GM18526 (cell line): ENCODE measurements around the gene PRR9.

ENCODE experiments used
- POLR2A ChIP-seq: IDR thresholded peaks from 3 replicates; pipeline ENCODE4 v1.6.1; 2011; ENCODE audit not compliant: insufficient read length; ENCODE audit errors: extremely low read depth

The PRR9 gene

DNA sequence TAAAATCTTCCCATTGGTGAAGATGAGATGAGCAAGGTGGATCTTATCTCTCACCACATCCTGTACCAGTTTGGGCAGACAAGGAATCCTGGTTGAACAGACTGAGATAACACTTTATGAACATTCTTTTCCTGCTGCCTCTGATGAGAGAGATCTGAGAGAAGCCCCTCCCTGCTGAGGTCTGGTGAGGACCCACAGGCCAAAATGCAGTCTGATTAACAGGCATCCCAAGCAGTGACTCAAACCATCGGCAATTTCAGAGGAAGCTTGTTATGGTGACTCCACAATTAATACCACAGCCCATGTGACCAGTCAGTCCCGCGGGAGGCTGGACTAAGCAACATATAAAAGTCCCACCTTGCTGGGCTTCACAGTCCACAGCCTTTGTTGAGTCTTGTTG, at the start of gene PRR9:
PRR9 (plus strand) TSS at position 373 of the 400 bp plus-strand sequence. CDS start 561 bp downstream, outside the sequence.
- no peak for TF ChIP-seq POLR2A

DNA sequence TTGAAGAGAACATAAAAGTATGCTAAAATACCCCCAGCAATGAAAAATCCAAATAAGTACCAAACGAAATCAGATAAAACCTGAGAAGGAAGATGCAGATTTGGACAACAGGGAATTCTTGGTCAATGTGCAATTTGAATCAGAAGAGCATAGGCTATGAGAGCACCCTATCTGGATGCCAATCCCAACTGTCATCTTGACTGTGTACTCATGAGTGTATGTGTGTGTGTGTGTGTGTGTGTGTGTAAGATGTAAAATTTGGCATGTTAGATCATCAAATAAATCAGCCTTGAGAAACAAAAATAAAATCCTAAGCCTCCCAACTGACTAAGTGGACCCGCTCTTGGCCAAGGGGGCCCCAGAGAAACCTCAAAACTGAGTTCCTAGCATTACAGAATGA, 48.7 kb upstream of the PRR9 start:
- TF ChIP-seq POLR2A: no peak

DNA sequence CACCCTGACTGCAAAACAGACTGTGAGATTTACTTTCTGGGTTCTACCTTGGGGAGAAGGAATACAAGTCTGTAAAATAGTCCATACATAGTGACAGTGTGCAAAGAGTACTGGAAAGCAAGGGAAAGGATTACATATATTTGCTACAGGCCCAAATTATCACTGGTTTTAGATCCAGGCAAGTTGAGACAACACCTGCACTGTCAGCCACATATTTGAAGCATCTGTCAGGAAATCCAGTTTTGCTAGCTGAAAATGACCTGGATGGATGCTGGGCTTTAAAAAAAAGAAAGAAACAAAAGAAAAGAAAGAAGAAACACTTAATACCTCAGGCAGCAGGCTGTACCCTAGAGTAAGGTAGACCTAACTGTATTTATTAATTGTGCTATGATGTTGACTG, 42.8 kb upstream of the PRR9 start:
- no peak for TF ChIP-seq POLR2A

GRCh38 chr1:153178922-153179321, 38.5 kb upstream of the PRR9 start:
- no peak for TF ChIP-seq POLR2A

DNA sequence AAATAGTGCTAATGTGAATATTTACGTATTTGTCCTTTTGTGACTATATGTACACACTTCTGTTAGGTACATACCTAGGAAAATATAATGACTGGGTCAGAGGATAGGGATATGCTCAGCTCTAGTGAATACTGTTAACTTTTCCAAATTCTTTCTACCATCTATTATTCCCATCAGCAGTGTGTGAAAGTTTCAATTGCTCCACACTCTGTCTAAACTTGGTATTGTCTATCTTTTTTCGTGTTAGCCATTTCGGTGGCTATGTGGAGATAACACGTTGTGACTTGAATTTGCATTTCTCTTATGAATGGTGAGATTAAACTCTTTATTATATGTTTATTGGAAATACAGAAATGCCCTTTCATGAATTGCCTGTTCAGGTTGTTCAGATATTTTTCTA, 36.8 kb upstream of the PRR9 start:
- TF ChIP-seq POLR2A: no peak

DNA sequence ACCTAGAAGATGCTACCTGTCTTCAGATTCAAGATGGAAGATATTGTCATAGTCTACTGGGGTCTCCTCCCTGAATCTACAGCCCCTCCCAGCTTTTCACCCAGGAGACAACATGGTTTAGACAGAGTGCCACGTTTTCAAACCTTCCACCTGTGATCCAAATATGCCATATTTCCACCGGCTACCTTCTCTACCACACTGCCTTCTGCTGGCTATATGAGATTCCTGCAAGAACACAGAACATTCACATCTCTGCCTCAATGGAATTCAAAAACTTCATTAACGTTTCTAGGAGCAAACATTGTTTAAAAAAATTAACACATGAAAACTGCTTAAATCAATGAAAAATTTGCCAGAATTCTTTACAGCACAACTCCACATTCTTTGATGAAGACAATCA, 27.0 kb upstream of the PRR9 start:
- TF ChIP-seq POLR2A: no peak

- TF ChIP-seq POLR2A: no peak
These were observed 24.7 kb upstream of the PRR9 start for GRCh38 chr1:153192697-153193096.

- TF ChIP-seq POLR2A: no peak
These were observed 22.9 kb upstream of the PRR9 start for GRCh38 chr1:153194331-153195050.

- no peak for TF ChIP-seq POLR2A
These were observed 22.2 kb upstream of the PRR9 start for GRCh38 chr1:153195216-153195615.

GRCh38 chr1:153202006-153202405, 15.4 kb upstream of the PRR9 start:
- TF ChIP-seq POLR2A: no peak

DNA sequence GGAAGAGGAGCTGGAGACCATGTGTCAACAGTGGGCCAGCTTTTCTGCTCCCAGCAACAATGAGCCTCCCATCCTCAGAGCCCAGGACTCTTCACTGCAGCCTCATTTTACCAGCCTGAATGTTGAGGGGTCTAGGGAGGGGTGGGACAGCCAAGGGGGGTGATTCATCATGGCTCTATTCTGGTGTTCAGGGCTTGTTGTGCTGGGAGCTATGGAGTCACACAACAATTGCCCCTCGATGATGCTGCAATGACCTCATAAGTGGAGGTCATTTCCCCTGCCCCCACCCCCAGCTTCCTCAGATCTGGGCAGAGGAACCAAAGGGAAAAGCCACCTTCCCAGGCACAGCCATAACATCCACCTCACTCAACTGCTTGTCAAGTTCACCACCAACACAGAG, 14.3 kb upstream of the PRR9 start, which contains the start of gene LELP1:
LELP1 (plus strand) TSS at position 301 of the 400 bp plus-strand sequence. CDS start 1,278 bp downstream, outside the sequence.
- TF ChIP-seq POLR2A: no peak

DNA sequence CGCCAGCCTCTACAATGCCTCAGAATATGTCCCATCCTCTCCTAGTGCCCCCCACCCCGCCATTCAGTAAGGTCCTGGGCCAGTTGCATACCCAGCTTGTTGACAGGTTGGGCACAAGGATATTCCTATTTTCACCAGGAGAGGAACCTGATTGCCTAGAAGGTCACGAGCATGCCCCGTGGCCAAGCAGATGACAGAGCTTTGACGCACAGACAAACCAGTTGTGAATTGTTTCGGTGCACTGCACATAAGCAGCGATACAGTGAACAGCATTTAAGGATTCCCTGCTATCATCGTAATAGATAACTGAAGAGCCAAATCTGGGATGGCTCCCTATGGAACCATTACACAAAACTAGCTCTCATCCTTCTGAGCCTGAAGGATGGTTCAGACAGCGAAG, 10.8 kb upstream of the PRR9 start:
- no peak for TF ChIP-seq POLR2A

DNA sequence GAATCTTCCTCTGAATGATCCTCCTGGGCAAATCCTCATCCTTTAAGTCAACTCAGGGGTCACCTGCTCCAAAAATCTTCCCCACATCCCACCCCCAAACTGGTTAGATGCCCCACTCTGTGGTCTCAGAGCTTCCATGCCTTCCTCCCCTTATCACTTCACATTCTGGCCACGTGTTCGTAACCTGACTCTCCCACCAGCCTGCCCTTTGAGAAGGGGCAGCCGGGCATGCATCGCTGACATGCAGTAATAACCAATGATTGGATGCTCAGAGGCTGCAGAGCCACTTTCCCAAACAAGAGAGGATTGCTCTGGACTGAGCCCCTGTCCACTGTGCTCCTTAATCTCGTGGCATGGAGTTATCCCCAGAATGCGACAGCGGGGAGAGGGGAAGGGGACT, 7.2 kb upstream of the PRR9 start:
- no peak for TF ChIP-seq POLR2A

- no peak for TF ChIP-seq POLR2A
These were observed 5.2 kb upstream of the PRR9 start for GRCh38 chr1:153212201-153212600.

- TF ChIP-seq POLR2A: no peak
These were observed 3.9 kb upstream of the PRR9 start for GRCh38 chr1:153213519-153213918.

DNA sequence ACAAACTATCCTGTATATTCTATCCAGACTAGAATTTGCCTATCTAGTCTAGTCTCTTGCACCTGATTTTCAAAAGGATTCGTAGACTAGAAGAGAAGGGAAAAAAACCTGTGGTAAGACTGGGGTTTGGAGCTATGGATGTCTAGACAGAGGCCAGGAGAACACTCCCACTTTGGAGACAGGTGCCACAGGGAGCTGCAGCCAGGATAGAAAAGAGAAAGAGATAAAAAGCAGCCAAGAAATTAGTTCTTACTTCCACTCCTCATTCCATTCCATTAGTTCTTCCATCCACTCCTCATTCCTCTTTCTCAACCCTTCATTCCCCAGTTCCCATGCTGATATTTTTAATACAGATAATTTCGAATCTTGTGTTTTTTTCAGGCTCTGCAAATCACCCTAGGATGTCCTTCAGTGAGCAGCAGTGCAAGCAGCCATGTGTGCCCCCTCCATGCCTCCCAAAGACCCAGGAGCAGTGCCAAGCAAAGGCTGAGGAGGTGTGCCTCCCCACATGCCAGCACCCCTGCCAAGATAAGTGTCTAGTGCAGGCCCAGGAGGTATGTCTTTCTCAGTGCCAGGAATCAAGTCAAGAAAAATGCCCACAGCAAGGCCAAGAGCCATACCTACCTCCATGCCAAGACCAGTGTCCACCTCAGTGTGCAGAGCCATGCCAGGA, 496 bp downstream of the PRR9 start:
- no peak for TF ChIP-seq POLR2A
